HG03442 (cell line): ENCODE data around the gene SH3BGRL2.

ENCODE experiments used
- ATAC-seq: cut with Tn5 transposase; IDR thresholded peaks from one replicate; pipeline ENCODE4 v1.9.1; 2021; ENCODE audit warnings: mild to moderate bottlenecking, moderate library complexity; ENCODE audit not compliant: unreplicated experiment

The SH3BGRL2 gene

DNA sequence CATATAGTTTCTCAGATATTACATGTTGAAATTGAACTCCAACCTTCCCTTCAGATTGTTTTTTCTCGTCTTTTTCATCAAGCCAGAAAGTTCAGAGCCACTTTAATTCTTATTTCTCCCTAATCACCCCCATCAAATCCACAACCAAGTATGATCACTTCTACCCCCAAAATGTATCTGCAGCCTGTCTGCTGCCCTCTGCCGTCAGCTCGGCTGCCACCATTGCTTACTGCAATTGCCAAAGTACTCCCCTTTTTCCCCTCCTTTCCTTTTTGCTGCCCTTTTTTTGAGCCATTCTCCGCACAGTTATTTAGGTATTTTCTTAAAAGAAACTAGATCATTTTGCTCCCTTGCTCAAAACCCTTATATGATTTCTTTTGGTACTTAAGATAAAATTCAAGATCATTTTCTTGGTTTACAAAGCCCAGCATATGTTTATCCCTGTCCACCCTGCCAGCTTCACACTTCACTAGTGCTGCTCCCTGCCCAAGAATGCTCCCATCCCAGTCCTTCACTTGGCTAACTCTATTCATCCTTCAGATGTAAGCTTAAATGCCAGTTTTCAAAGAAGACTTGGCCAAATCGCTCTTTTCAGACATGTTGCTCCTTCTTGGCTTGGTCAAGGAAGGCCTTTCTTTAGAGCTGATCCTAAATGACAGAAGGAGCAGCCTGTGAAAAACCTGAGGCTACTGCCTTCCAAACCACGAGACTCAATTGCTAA, 63.7 kb downstream of the SH3BGRL2 start:
- no peak for ATAC-seq

DNA sequence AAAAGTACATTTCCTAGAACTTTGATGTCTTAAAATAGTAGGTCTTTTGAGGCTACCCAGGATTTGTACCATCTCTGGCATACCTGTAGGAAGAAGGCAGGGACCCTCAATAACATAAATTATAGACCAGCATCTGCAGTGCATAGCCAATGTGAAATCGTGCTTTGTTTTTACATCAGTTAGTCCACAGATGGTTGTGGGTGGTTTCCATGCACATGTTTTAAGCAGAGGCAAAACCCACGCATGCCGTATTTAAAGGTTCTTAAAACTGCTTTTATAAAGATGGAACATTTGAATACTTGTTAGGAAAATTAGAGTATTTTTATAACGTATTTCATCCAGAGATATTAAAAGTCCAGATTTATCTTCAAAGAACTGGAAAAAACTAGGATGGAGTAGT, 66.3 kb downstream of the SH3BGRL2 start:
- no peak for ATAC-seq

DNA sequence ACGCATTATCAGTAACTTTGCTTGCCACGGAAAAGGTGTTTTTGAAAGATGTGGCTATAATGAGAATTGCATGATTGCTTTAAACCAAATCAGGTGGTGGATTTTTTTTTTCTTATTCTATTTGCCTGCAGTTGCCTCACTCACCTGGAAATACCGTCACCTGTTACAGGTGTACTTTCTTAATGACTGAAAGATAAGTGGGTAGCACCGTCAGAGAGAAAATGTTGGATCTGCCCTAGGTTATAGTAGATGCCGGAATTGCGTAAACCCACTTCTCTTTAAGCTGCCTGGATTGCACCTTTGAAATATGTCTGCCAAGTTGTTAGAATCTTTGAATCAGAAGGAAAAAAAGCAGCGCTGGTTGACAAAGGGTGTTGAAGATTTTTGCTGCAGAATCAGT, 68.5 kb downstream of the SH3BGRL2 start:
- ATAC-seq: no peak

DNA sequence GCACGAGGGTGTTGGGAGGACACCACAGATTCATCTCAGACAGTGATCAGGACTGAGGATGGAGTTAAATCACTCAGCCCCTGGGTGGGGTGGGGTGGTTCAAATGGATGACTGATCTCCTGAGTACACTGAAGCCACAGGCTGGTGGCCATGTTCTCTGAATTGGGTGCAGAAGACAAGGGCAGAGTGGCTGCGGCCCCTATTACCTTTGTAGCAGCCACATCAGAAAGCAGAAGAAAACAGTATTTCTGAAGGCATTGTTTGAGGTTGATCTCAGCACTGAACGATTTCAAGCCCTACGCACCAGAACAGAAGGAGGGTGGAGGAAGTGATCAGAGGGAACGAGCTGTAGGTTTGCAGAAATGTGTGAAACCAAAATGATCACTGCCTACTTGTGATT, 71.6 kb downstream of the SH3BGRL2 start:
- no peak for ATAC-seq

DNA sequence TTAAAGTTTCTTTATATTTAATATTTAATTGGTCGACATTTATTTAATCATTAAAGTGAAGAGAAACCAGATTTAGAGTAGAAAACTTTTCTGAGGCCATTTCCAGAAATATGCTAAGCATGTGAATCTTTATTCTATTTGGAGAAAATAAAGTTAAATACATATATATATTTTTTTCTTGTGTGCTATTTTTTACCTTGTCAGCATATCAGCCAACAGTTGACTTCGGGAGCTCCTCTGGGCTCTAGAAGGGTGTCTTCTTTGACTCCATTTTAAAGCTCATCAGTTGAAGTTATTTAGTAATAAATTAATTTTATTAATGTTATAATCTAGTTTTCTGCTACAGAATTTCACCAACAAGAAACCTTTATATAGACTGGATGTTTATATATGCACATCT, 73.1 kb downstream of the SH3BGRL2 start:
- no peak for ATAC-seq

DNA sequence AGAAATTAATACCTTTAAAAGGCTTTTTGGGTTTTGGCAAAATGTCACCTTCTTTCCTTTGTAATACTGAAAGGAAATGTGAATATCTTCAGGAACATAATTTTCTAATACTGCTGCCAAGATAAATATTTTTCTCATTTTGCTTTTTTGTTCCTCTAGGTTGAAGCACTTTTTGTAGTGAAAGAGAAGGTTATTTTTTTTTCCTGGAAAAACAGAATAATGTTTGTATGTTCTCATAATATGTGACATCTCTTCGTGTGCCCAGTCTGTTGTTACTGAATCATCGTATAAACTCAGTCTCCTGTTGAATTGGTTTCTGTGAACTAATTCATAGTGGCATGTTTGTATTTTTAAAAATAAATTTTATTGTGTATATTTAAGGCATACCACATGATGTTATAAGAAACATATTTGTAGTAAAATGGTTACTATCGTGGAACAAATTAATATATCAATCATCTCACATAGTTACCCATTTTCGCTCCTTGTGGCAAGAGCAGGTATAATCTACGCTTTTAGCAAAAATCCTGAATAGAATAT, 74.4 kb downstream of the SH3BGRL2 start:
- no peak for ATAC-seq

DNA sequence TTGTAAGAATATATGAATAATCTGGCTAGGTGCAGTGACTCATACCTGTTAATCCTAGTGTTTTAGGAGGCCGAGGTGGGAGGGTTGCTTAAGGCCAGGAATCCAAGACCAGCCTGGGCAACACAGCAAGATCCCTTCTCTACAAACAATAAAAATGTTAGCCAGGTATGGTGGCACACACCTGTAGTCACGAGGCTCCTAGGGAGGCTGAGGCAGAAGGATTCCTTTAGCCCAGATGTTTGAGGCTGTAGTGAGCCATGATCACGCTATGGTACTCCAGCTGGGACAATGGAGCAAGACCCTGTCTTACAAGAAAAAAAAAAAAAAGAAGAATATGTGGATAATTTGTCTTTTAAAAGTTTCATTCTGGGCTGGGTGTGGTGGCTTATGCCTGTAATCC, 75.4 kb downstream of the SH3BGRL2 start:
- no peak for ATAC-seq

DNA sequence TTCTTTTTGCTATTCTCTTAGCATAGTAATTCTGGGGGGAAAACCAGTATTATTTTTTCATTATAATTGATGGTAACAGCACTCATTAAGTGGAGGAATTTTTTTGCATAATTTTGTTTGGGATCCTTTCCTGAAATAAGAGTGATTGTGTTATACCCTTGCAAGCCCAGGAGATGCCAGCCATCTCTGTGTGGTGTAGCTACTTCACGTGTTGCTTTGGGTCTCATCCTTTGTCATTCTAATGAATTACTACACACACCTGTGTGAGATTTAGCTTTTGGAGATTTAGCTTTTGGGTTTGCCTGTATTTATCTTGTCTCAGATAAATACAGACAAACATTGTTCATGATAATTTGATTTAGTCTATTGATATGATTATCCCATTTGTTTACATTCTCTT, 76.5 kb downstream of the SH3BGRL2 start:
- no peak for ATAC-seq

DNA sequence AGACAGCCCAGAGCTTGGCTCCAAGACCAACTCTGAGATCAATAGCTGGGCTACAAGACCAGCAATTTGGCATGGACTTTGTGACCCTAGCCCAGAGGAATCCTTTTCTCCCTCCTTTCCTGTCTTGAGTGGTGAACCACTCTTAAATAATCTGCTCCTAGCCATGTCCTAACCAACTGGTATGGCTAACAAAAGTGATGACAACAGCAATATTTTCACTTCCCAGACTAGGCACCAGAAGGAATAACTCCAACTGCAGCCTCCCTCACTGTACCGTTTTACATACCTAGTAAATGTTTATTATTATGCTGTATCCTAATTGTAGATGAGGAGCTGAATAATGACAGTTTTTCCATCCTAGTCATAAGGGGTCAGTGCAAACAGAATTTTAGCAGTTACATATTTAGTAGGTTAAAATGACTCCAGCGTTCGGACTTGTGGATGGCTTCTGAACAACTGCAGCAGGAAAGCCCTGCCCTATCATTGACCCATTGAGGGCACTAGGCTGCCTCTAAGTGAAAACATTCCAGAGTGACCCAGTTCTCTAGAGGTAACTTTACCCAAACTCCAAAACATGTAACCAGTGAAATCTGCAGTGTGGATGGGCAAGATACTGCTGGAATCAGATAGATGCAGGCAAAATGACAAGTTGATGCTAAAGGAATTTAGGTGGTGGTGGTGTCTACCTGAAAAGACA, 77.1 kb downstream of the SH3BGRL2 start:
- no peak for ATAC-seq

DNA sequence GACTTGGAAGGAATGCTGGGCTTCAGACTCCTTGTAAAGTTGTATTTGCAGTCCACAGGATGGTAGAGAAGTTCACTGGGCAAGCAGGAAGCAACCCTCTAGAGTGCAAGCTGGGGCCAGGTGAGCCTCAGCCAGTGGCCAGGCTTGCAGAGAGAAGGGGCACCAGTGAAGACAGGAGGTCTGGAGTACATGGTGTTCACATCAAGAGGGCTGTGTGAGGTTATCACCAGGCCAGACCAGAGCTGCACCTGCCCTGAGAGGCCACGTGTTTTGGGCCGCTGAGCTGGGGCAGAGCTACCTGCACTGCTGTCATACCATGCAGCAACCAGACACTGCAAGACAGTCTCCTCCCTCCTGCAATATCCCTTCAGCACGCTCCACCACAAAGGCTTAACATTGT, 79.0 kb downstream of the SH3BGRL2 start:
- no peak for ATAC-seq

DNA sequence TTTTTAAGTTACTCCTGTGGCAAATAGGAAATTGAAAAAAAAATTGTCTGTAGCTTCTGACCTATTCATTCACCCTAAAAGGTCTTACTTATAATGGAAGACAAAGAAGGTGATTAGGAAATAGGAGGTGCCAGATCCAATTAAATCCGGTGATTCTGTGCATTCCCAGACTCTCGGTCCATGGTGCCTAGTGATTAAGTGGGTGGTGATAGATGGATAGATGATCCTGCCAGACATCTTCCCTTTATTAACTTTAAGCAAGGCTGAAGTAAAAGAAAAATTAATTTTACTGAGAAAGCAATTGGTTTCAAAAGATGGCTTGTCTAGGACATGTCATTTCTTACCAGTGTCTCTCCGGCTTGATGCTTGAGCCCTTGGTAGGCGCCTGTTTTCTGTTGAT, 80.0 kb downstream of the SH3BGRL2 start:
- no peak for ATAC-seq

DNA sequence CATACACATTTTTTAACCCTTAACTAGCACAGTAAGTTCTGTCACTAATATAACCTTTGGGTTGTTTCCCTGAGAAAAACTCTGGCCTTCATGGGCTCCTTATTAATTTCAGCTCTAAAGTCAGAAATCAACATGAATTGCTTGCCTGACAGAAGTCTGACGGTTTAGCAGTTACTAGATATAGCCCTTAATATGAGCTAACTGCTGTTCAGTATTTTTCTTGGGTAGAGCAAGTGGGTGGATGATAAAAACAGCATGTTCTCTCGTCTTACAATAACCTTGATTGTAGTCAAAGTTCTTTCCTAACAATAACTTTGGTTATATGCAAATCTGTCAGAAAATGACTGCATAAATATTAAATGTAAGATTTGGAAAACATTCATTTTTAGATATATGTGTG, 81.0 kb downstream of the SH3BGRL2 start:
- no peak for ATAC-seq

DNA sequence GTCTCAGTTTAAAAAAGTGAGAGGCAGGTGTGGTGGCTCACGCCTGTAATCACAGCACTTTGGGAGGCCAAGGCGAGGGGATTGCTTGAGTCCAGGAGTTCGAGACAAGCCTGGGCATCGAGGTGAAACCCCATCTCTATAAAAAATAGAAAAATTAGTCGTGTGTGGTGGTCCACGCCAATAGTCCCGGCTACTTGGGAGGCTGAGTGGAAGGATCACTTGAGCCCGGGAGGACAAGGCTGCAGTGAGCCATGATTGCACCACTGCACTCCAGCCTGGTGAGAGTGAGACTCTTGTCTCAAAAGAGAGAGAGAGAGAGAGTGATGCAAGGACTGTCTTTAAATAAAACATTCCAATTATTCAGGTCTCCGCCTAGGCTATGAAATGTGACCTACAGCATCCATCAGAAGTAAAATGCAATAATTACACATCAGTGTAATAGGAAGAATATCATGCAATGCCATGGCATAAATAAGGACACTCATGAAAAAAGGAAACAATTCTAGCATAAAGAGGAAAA, 81.5 kb downstream of the SH3BGRL2 start:
- ATAC-seq: no peak

DNA sequence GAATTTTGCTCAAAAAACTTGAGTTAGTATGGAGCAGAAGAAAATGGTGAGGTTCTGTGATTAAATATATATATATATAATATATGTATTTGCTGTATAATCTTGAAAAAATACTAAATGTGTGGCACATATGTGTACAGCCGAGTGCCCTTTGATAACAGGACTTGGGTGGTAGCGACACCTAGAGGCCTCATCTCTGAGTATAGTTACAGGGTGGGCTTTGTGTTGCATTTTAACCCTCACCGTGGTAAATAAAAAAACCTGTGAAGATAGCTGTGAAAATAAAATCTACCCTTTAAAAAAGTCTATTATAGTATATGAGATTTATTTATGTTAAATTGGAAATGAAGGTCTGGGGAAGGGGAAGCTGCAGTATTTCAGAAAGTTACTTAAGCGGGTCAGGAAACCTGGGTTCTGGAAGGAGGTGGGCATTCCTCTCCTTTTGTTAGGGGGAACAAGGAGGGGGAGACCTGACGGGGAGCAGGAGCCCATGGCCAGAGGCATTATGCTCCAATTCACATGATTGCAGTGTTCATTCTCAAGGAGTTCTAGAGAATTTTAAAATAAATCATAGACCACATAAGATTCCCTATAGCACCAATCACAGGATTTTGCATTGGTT, 82.7 kb downstream of the SH3BGRL2 start:
- peak; percentile 72 for ATAC-seq

DNA sequence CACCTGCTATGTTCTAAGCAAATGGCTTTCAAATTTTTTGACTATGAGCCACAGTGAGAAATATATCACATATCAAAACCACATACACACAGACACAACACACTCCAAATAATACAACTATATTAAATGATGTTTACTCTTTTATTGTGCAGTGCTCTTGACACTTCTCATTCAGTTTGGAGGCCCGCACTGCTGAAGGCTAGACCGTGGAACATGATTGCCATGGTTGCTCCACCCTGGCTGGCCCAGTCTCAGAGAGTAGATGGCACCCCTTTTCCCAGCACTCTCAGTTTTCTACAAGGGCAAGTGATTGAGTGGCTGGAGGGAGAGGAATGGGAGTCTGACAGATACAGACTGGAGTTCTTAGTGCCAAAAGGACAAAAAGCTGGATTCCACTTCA, 86.9 kb downstream of the SH3BGRL2 start:
- ATAC-seq: no peak

DNA sequence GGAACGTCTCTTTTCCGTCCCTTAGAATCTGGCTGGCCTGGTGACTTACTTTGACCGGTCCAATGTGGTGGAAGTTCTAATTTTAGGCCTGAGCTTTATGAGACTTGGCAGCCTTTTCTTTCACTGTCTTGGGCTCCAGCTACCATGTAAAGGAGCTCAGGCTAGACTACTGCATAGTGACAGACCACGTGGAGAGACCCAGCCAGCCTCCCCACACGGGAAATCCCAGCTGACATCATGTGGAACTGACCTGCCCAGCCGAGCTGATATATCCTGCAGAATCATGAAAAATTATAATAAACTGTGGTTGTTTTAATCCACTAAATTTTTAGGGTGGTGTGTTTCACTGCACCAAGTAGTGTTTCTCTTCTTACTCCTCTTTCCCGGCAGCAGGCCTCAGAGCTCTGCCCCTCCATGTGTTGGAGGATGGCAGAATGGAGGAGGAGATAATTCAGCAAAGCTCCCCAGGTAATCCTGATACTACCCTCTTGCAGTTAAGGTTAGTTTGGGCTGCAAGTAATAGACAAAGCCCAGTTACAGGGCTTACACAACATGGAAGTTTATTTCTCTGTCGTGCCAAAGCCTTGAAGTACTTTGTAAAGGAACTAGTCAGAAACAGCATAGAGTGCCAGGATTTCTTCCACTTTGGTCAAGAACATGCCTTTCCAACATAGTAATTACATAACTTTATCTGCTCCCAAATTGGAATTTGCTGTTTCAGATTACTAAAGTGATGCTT, 87.5 kb downstream of the SH3BGRL2 start:
- no peak for ATAC-seq

DNA sequence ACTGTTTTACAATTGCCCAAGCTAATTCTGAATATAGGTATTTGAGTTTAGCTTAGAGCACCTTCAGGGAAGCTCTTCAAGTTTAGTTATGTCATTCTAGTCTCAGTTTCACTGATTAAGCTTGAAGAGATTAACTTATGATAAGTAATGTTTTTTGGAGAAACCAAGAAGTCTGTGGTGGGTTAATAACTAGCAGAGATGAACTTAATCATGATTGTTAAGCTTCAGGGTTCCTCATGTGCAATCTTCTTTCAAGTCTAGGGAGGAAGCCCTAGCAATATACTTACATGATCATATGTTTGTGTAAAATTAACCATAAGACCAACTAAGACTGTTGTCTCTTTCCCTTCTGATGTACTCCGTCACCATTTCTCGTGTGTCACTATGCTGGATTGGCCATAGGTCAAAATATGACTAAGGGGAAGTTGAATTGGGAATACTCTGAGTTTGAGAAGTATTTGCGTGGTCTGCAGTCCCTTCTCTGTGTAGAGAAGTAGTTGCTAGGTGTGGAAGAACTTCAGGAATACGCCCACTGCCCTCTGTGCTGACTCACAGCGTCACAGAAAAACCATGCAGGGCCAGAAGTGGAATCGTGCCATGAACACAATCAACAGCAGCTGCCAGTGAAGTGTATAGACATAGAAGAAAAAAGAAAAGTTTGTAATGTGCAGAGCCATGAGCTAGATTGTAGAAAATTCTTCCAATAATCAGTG, 88.3 kb downstream of the SH3BGRL2 start:
- ATAC-seq: no peak

DNA sequence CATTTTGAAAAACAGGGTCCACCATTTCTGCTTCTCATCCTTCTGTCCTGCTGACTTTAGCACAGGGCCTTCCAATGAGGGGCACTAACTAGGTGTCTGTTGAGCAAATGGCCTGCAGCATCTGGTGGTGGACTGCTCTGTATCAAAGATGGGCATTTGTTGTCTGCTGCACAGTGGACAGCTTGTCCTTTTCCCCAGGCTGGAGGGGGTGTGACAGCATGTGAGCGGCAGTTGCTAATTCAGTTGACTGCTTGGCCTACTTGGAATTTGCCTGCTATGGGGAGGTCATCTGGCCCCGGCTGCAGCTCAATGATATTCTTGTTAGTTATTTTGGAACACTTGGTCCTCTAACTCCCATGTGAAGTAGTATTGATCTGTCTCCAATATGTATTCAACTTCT, 93.7 kb downstream of the SH3BGRL2 start:
- no peak for ATAC-seq

DNA sequence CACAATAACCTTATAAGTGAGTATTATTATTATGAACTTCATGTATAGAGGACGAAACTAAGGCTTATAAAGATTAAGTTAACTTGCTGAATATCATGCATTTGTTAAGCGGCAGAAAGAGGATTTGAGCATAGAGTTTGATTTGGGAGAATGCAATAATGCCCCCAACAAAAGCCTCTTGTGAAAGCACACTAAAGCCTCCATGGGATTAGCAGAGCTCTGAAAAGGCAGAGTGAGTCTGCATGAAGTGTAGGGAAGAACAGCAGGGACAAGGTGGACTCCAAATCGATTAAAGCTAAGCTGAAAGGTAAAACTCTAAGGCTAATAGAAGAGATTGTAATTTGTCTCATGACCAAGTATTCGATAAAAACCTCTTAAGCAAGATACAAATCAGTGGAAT, 100.3 kb downstream of the SH3BGRL2 start:
- ATAC-seq: no peak

DNA sequence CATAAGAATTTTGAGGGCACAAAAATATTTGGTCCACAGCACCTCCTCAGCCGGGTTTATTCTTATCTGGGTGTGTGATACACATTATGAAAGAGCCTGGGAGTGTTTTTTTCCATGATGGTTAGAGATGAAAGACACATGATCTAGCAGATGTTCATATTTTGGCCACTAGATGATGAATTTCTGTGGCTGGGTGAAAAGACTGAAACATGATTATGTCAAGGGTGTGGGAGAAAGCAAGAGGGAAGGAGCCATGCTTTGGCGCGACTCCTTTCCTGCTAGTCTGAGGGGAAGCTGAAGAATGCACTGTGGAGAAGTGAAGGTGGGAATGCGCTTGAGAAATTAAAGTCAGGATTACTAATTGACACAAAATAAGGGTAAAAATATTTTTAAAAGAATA, 102.3 kb downstream of the SH3BGRL2 start:
- no peak for ATAC-seq
